Measurements from ENCODE around the gene SLC10A7. TPM values are rescaled to one million over a fixed set of nuclear protein-coding genes. Genes with fewer than 3 reads are reported as not detected.

The SLC10A7 gene
- total and polyA plus RNA-seq, 10 of the 15 experiments (the other 5 are each of a cell fraction or from before 2014, with no cell fraction given) = 4.6 to 23.7 (median 15.6) TPM

DNA sequence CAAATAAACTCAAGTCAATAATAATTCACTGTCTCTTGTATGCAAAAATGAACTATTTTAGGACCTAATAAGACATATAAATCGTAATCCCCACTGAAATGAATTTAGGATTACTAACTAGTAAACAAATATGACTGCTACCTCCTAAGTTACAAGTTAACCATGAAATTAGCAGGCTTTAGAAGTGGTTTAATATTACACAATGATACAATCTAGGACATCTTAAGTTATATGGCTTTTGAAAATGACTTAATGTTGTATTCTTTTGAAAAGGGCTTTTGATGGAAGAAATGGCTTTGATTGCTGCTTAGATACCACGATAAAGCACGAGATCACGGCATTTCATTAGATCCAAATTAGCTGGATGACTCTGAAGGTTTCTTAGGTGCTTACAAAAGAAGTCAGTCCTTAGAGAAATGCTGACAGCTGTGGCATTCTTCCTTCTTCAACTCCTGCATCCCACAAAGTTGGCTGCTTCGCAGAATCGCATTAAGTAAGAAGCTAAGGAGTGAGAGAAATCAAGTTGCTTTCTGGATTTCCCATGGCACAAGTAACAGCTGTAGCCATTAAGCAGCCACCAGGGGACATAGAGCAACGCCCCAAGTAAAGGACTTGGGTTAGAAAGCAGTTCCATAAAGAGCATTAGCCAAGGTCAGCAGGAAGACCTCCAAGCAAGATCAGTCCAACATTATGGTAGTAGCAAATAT is 6.9 kb downstream of the SLC10A7 start:
- ATAC-seq (peak; percentile 14; the same call in 1 of the 3 replicates), DNase-seq (ENCODE audit: low read depth, low spot score) (no peak), FAIRE-seq (no peak)
- ChIA-PET SMC1A (ENCODE audit: uncharacterized antibody, unreplicated experiment) (interaction anchor here (0.6 to 1.8 kb wide), 4 partner anchors 29 to 169 kb away, joined by 3 to 4 read pairs (median 3); no protein-coding TSS in a partner anchor), POLR2A (no interaction called here), CTCF (no interaction called here), RAD21 (ENCODE audit: unreplicated experiment) (interaction anchor here (0.7 kb wide), 1 partner anchor 572 kb away, joined by 3 read pairs; no protein-coding TSS in a partner anchor)
- Histone ChIP-seq H3K27me3 (replicated peaks in 1 of 2; ENCODE audit: control insufficient read depth in 2 of 2, insufficient read depth in 2 of 2, low read length in 1 of 2) (no peaks in the 10 kb centered on the region), H3K4me2 (ENCODE audit: control insufficient read depth, insufficient read depth) (no peak overlapping the region), H3K27ac (ENCODE audit: control insufficient read depth, insufficient read depth) (no peak overlapping the region), H3K9me3 (replicated peaks; ENCODE audit: control insufficient read depth, insufficient read depth, low read length) (no peaks in the 10 kb centered on the region), H4K20me1 (ENCODE audit: control insufficient read depth, insufficient read depth) (no peaks in the 10 kb centered on the region), H2AFZ (ENCODE audit: control insufficient read depth, low read depth, low read length) (no peak overlapping the region), H3K4me1 (ENCODE audit: control insufficient read depth, insufficient read depth, low read length) (no peaks in the 10 kb centered on the region), H3K9ac (ENCODE audit: control insufficient read depth, insufficient read depth, low read length) (no peak overlapping the region), H3K4me3 (no peak overlapping the region), H3K36me3 (ENCODE audit: control insufficient read depth in 2 of 2, insufficient read depth in 2 of 2, low read length in 1 of 2) (peaks cover 0 to 4% of the 10 kb centered on the region in 2 experiments; a peak in 1 of 4 replicates), H3K79me2 (ENCODE audit: control insufficient read depth, insufficient read depth, low read length) (peaks cover 15% of the 10 kb centered on the region)
- BruUV-seq (replicated peaks) = no TSS peak
- intact Hi-C loops (cut with micrococcal nuclease; ENCODE audit: unreplicated experiment) = no loop called here
- 89% methylated on average over 7 of the region's 7 CpGs for WGBS (ENCODE audit: insufficient coverage, insufficient replicate concordance, low lambda C conversion rate, missing lambda C conversion rate)
- TF ChIP-seq JUNB (IDR thresholded peaks at IDR 0.05) (no peak), RELA (IDR thresholded peaks at IDR 0.05; ENCODE audit: borderline replicate concordance, partially characterized antibody) (no peak), TCF7 (IDR thresholded peaks at IDR 0.05; ENCODE audit: borderline replicate concordance) (no peak), ZBED1 (IDR thresholded peaks at IDR 0.05; ENCODE audit: borderline replicate concordance) (no peak), SREBF2 (IDR thresholded peaks at IDR 0.05; ENCODE audit: low read length) (no peak), ETV6 (conservative IDR thresholded peaks at IDR 0.05 in 1 of 2, IDR thresholded peaks at IDR 0.05 in 1 of 2; ENCODE audit: borderline replicate concordance in 1 of 2, low read depth in 1 of 2) (no peak), CHD4 (IDR thresholded peaks at IDR 0.05) (no peak), NR2F1 (conservative IDR thresholded peaks at IDR 0.05) (no peak), PAX8 (IDR thresholded peaks at IDR 0.05) (no peak), JUND (IDR thresholded peaks at IDR 0.05; ENCODE audit: low read depth, low read length) (no peak), WRNIP1 (IDR thresholded peaks at IDR 0.05; ENCODE audit: borderline replicate concordance, low read depth, low read length) (no peak), MEF2B (IDR thresholded peaks at IDR 0.05; ENCODE audit: partially characterized antibody, poor library complexity, severe bottlenecking) (no peak), SIN3A (IDR thresholded peaks at IDR 0.05; ENCODE audit: low read depth, low read length) (no peak), CEBPB (IDR thresholded peaks at IDR 0.05; ENCODE audit: borderline replicate concordance in 1 of 2, low read depth in 2 of 2, low read length in 2 of 2) (no peak), ZNF217 (IDR thresholded peaks at IDR 0.05) (no peak), HDAC6 (IDR thresholded peaks at IDR 0.05; ENCODE audit: unreplicated experiment) (no peak), BMI1 (IDR thresholded peaks at IDR 0.05; ENCODE audit: borderline replicate concordance) (no peak)
- TF ChIP-seq, protein P1, sequence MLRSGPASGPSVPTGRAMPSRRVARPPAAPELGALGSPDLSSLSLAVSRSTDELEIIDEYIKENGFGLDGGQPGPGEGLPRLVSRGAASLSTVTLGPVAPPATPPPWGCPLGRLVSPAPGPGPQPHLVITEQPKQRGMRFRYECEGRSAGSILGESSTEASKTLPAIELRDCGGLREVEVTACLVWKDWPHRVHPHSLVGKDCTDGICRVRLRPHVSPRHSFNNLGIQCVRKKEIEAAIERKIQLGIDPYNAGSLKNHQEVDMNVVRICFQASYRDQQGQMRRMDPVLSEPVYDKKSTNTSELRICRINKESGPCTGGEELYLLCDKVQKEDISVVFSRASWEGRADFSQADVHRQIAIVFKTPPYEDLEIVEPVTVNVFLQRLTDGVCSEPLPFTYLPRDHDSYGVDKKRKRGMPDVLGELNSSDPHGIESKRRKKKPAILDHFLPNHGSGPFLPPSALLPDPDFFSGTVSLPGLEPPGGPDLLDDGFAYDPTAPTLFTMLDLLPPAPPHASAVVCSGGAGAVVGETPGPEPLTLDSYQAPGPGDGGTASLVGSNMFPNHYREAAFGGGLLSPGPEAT (IDR thresholded peaks at IDR 0.05; ENCODE audit: low read depth) = no peak
- TF ChIP-seq, protein P2, sequence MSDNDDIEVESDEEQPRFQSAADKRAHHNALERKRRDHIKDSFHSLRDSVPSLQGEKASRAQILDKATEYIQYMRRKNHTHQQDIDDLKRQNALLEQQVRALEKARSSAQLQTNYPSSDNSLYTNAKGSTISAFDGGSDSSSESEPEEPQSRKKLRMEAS (IDR thresholded peaks at IDR 0.05; ENCODE audit: low read depth, low read length) = no peak
- TF ChIP-seq, protein P3, sequence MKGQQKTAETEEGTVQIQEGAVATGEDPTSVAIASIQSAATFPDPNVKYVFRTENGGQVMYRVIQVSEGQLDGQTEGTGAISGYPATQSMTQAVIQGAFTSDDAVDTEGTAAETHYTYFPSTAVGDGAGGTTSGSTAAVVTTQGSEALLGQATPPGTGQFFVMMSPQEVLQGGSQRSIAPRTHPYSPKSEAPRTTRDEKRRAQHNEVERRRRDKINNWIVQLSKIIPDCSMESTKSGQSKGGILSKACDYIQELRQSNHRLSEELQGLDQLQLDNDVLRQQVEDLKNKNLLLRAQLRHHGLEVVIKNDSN (IDR thresholded peaks at IDR 0.05; ENCODE audit: borderline replicate concordance, extremely low read length, insufficient read depth, low read depth, low read length) = no peak
- in situ Hi-C loops (cut with MboI) = no loop called here
